ENCODE results near the gene RAB7A. TPM values are rescaled to one million over a fixed set of nuclear protein-coding genes. Genes with fewer than 3 reads are reported as not detected.

Gene RAB7A
- total RNA-seq, 1 donor from 2014 or later, result 216 TPM

- Mint-ChIP-seq H3K4me3 (ENCODE audit: unreplicated experiment) (no peak overlapping the region), H3K27me3 (ENCODE audit: low read depth) (no peaks in the 10 kb centered on the region), H3K36me3 (ENCODE audit: low read depth) (peaks cover 13% of the 10 kb centered on the region), H3K27ac (ENCODE audit: unreplicated experiment) (peak overlapping the region; percentile 39), H3K9me3 (ENCODE audit: low read depth) (no peaks in the 10 kb centered on the region), H3K4me1 (ENCODE audit: low read depth) (peaks cover 23% of the 10 kb centered on the region)
- no peak for TF ChIP-seq CTCF (IDR thresholded peaks at IDR 0.05)
- DNase-seq (ENCODE audit: low spot score), result no peak
These were observed 68.2 kb downstream of the RAB7A start for GRCh38 chr3:128794067-128794768.

GRCh38 chr3:128794770-128795649 lies 69.0 kb downstream of the RAB7A start:
- TF ChIP-seq CTCF (IDR thresholded peaks at IDR 0.05), result peak; percentile 87
- Mint-ChIP-seq H3K27ac (ENCODE audit: unreplicated experiment) (peak overlapping the region; percentile 39), H3K27me3 (ENCODE audit: low read depth) (no peaks in the 10 kb centered on the region), H3K9me3 (ENCODE audit: low read depth) (no peaks in the 10 kb centered on the region), H3K4me1 (ENCODE audit: low read depth) (peaks cover 27% of the 10 kb centered on the region), H3K4me3 (ENCODE audit: unreplicated experiment) (no peak overlapping the region), H3K36me3 (ENCODE audit: low read depth) (peaks cover 17% of the 10 kb centered on the region)
- no peak for DNase-seq (ENCODE audit: low spot score)

- peaks cover 49% of the 10 kb centered on the region for H3K4me1 Mint-ChIP-seq (ENCODE audit: low read depth)
- DNase-seq (ENCODE audit: low spot score), result no peak
- H3K36me3 Mint-ChIP-seq (ENCODE audit: low read depth), result peaks cover 22% of the 10 kb centered on the region
- no peaks in the 10 kb centered on the region for H3K9me3 Mint-ChIP-seq (ENCODE audit: low read depth)
- TF ChIP-seq CTCF (IDR thresholded peaks at IDR 0.05), result no peak
- peak overlapping the region; percentile 65 for H3K27ac Mint-ChIP-seq (ENCODE audit: unreplicated experiment)
- H3K27me3 Mint-ChIP-seq (ENCODE audit: low read depth), result no peaks in the 10 kb centered on the region
- no peak overlapping the region for H3K4me3 Mint-ChIP-seq (ENCODE audit: unreplicated experiment)
These were observed 73.7 kb downstream of the RAB7A start for GRCh38 chr3:128799653-128800052.

- peaks cover 23% of the 10 kb centered on the region for H3K36me3 Mint-ChIP-seq (ENCODE audit: low read depth)
- H3K9me3 Mint-ChIP-seq (ENCODE audit: low read depth), result no peaks in the 10 kb centered on the region
- H3K27me3 Mint-ChIP-seq (ENCODE audit: low read depth), result no peaks in the 10 kb centered on the region
- H3K27ac Mint-ChIP-seq (ENCODE audit: unreplicated experiment), result peak overlapping the region; percentile 65
- peaks cover 48% of the 10 kb centered on the region for H3K4me1 Mint-ChIP-seq (ENCODE audit: low read depth)
- TF ChIP-seq CTCF (IDR thresholded peaks at IDR 0.05), result no peak
- no peak overlapping the region for H3K4me3 Mint-ChIP-seq (ENCODE audit: unreplicated experiment)
- no peak for DNase-seq (ENCODE audit: low spot score)
These were observed 74.5 kb downstream of the RAB7A start for GRCh38 chr3:128800241-128801187.

All from chondrocyte (in vitro differentiated cells).